Activated CD8-positive, alpha-beta T cell treated with anti-CD3 and anti-CD28 coated beads for 36 hours (primary cell): Measurements from ENCODE around the gene U2AF1L4. TPM values are rescaled to one million over a fixed set of nuclear protein-coding genes. Genes with fewer than 3 reads are reported as not detected.

ENCODE experiments used
- ATAC-seq: fragments of 200-7000 bp; cut with Tn5 transposase; one replicate; pipeline ENCODE4 v1.10.0; 2021; ENCODE audit warnings: mild to moderate bottlenecking, moderate library complexity
- CTCF ChIA-PET: fragments of 350-600 bp; sonication (Branson Sonifier 250); formaldehyde crosslinking; loops from one replicate; lab custom pipeline; 2021; ENCODE audit warnings: antibody characterized with exemption; lab: Charles Lee
- POLR2A ChIA-PET: fragments of 350-600 bp; sonication (Branson Sonifier 250); formaldehyde crosslinking; loops from one replicate; lab custom pipeline; 2021; ENCODE audit warnings: antibody characterized with exemption; lab: Charles Lee
- DNase-seq: peaks from one replicate; pipeline ENCODE4 v3.0.0-alpha.2; 2020
- H3K27ac Mint-ChIP-seq: one replicate; pipeline ENCODE4 v1.8.0; 2021; ENCODE audit warnings: mild to moderate bottlenecking, mixed read lengths
- H3K27me3 Mint-ChIP-seq: one replicate; pipeline ENCODE4 v1.8.0; 2021; ENCODE audit warnings: mixed read lengths
- H3K36me3 Mint-ChIP-seq: one replicate; pipeline ENCODE4 v1.8.0; 2021; ENCODE audit warnings: low read depth, mixed read lengths
- H3K4me1 Mint-ChIP-seq: one replicate; pipeline ENCODE4 v1.8.0; 2021; ENCODE audit warnings: low read depth, mixed read lengths
- H3K4me3 Mint-ChIP-seq: one replicate; pipeline ENCODE4 v1.8.0; 2021; ENCODE audit warnings: mild to moderate bottlenecking, moderate library complexity, mixed read lengths
- H3K9me3 Mint-ChIP-seq: one replicate; pipeline ENCODE4 v1.8.0; 2021; ENCODE audit warnings: mixed read lengths
- CTCF ChIP-seq: fragments of 200-600 bp; IDR thresholded peaks from one replicate; pipeline ENCODE4 v1.8.0; 2022; ENCODE audit warnings: antibody characterized with exemption, mild to moderate bottlenecking
- intact Hi-C: fragments of 100-400 bp; cut with micrococcal nuclease; formaldehyde crosslinking; loops from one replicate; pipeline ENCODE4 v1.10.0; 2022
- total RNA-seq, 2 experiments: library from RNA; stranded (reverse); gene quantifications; one replicate each; pipeline ENCODE4 v1.2.3, GENCODE V29; 2021

The U2AF1L4 gene
- total RNA-seq, 2 experiments from 2014 or later: 41.7 to 42.5 TPM

GRCh38 chr19:35729763-35730162, 15.5 kb downstream of the U2AF1L4 start:
- no peaks in the 10 kb centered on the region for H3K27me3 Mint-ChIP-seq
- no peak overlapping the region for H3K4me3 Mint-ChIP-seq
- no peak for DNase-seq
- no peak overlapping the region for H3K27ac Mint-ChIP-seq
- intact Hi-C loops: no loop called here
- H3K4me1 Mint-ChIP-seq: peaks cover 6% of the 10 kb centered on the region
- peaks cover 60% of the 10 kb centered on the region for H3K36me3 Mint-ChIP-seq
- TF ChIP-seq CTCF: no peak
- ATAC-seq: no peak
- CTCF ChIA-PET: no interaction called here
- POLR2A ChIA-PET: interaction anchor here (0.9 to 4.4 kb wide), 6 partner anchors 9 to 30 kb away, joined by 3 to 55 read pairs (median 15); partner anchors contain the start of gene KMT2B
- H3K9me3 Mint-ChIP-seq: no peaks in the 10 kb centered on the region

GRCh38 chr19:35729021-35729420, 16.2 kb downstream of the U2AF1L4 start:
- no peak overlapping the region for H3K4me3 Mint-ChIP-seq
- ATAC-seq: no peak
- CTCF ChIA-PET: interaction anchor here (1.2 to 1.5 kb wide), 2 partner anchors 11 to 91 kb away, joined by 3 to 4 read pairs; no protein-coding TSS in a partner anchor
- H3K27me3 Mint-ChIP-seq: no peaks in the 10 kb centered on the region
- intact Hi-C loops: no loop called here
- no peaks in the 10 kb centered on the region for H3K9me3 Mint-ChIP-seq
- no peak for TF ChIP-seq CTCF
- DNase-seq: no peak
- peaks cover 3% of the 10 kb centered on the region for H3K4me1 Mint-ChIP-seq
- POLR2A ChIA-PET: interaction anchor here (0.9 to 4.4 kb wide), 5 partner anchors 9 to 31 kb away, joined by 3 to 52 read pairs (median 11); partner anchors contain the start of gene KMT2B
- H3K36me3 Mint-ChIP-seq: peaks cover 64% of the 10 kb centered on the region
- H3K27ac Mint-ChIP-seq: no peak overlapping the region

GRCh38 chr19:35727956-35728706, 17.1 kb downstream of the U2AF1L4 start:
- CTCF ChIA-PET: interaction anchor here (1.2 to 1.5 kb wide), 3 partner anchors 12 to 92 kb away, joined by 3 to 4 read pairs (median 3); no protein-coding TSS in a partner anchor
- H3K4me1 Mint-ChIP-seq: peaks cover 3% of the 10 kb centered on the region

GRCh38 chr19:35727053-35727955, 17.9 kb downstream of the U2AF1L4 start:
- intact Hi-C loops: no loop called here
- Mint-ChIP-seq H3K27ac (no peak overlapping the region), H3K27me3 (no peaks in the 10 kb centered on the region), H3K4me1 (peaks cover 8% of the 10 kb centered on the region), H3K36me3 (peaks cover 75% of the 10 kb centered on the region), H3K9me3 (no peaks in the 10 kb centered on the region), H3K4me3 (no peak overlapping the region)
- POLR2A ChIA-PET: interaction anchor here (0.9 to 9.5 kb wide), 7 partner anchors 9 to 35 kb away, joined by 3 to 105 read pairs (median 6); partner anchors contain the start of genes IGFLR1 and KMT2B
- ATAC-seq: no peak
- DNase-seq: no peak
- TF ChIP-seq CTCF: no peak
- CTCF ChIA-PET: interaction anchor here (1.2 to 1.5 kb wide), 3 partner anchors 13 to 92 kb away, joined by 3 to 4 read pairs (median 3); no protein-coding TSS in a partner anchor

More at GRCh38 chr19:35727956-35728706, 17.1 kb downstream of the U2AF1L4 start:
- no peaks in the 10 kb centered on the region for H3K9me3 Mint-ChIP-seq
- intact Hi-C loops: no loop called here
- no peak overlapping the region for H3K27ac Mint-ChIP-seq
- H3K27me3 Mint-ChIP-seq: no peaks in the 10 kb centered on the region
- DNase-seq (no peak), ATAC-seq (no peak)
- TF ChIP-seq CTCF: no peak
- H3K4me3 Mint-ChIP-seq: no peak overlapping the region
- peaks cover 66% of the 10 kb centered on the region for H3K36me3 Mint-ChIP-seq
- POLR2A ChIA-PET: interaction anchor here (0.9 to 4.4 kb wide), 6 partner anchors 8 to 15 kb away, joined by 3 to 52 read pairs (median 8); partner anchors contain the start of genes IGFLR1 and KMT2B
